Sigmoid colon (tissue), 4 donors: ENCODE data around the gene PTPRT.

ENCODE experiments used
- CTCF ChIP-seq, 4 experiments: fragments of 450-650 bp in 3 of 4; fragments of 200-600 bp in 1 of 4; IDR thresholded peaks; one replicate each; pipeline ENCODE4 v1.5.1; 2016 to 2019; ENCODE audit warnings: antibody characterized with exemption in 4 of 4, mild to moderate bottlenecking in 3 of 4, moderate library complexity in 2 of 4
- POLR2AphosphoS5 ChIP-seq, 4 donors: sonication (generic); formaldehyde crosslinking; IDR thresholded peaks; one replicate each; pipeline ENCODE4 v1.6.1; 2017; ENCODE audit warnings: antibody characterized with exemption in 4 of 4

DNA sequence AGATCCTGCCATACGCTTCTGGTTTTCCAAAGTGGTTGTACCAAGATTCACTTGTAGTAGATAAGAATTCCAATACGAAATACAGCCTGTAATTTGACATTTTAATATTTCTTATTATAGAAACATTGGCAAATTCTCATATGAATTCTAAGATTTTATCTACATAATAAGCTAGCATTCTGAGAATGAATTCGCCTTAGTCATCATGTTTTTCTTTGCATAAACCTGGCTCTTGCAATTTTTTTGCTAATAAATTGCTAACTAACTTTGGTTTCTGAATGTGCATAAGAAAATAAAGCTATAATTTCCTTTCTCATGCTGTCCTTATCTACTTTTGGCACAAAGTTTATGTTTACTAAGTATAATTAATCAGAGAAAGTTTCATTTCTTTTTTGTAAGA is 673.0 kb downstream of the PTPRT start:
- no peak for TF ChIP-seq CTCF (IDR thresholded peaks at IDR 0.05)
- no peak for TF ChIP-seq POLR2AphosphoS5 (IDR thresholded peaks at IDR 0.05)
